Natural killer cell (primary cell): ENCODE results near the gene SCO1. TPM values are rescaled to one million over a fixed set of nuclear protein-coding genes. Genes with fewer than 3 reads are reported as not detected.
A peak's percentile ranks its signal among the peaks of the same experiment; 100 is the strongest.

Experiments used
- ATAC-seq, 3 donors: fragments of 150-1000 bp in 2 of 3; fragments of 200-7000 bp in 1 of 3; cut with Tn5 transposase; 1 replicate in 1 of 3; 2 replicates in 2 of 3; pipeline ENCODE4 v1.10.0; 2021; ENCODE audit warnings: mild to moderate bottlenecking in 2 of 3, moderate library complexity in 2 of 3
- DNase-seq, 2 donors: peaks; one replicate each; pipeline versions ENCODE4 v3.0.0 to v3.0.0-alpha.2; 2013 to 2021; ENCODE audit warnings: mixed read lengths in 1 of 2
- H3K27ac ChIP-seq: one replicate; pipeline ENCODE4 v1.5.1; 2013; ENCODE audit warnings: mild to moderate bottlenecking, low read length
- H3K27me3 ChIP-seq: one replicate; pipeline ENCODE4 v1.6.1; 2013; ENCODE audit warnings: low read length; ENCODE audit not compliant: control insufficient read depth, insufficient read depth
- H3K36me3 ChIP-seq: one replicate; pipeline ENCODE4 v1.6.1; 2013; ENCODE audit warnings: low read length; ENCODE audit not compliant: control insufficient read depth, insufficient read depth
- H3K4me1 ChIP-seq: one replicate; pipeline ENCODE4 v1.6.1; 2013; ENCODE audit warnings: low read length; ENCODE audit not compliant: control insufficient read depth, insufficient read depth
- H3K4me3 ChIP-seq: one replicate; pipeline ENCODE4 v1.5.1; 2013; ENCODE audit warnings: low read length
- H3K9me3 ChIP-seq: one replicate; pipeline ENCODE4 v1.6.1; 2013; ENCODE audit warnings: low read length; ENCODE audit not compliant: control insufficient read depth, insufficient read depth
- H3K27ac Mint-ChIP-seq, 2 donors: one replicate each; pipeline ENCODE4 v1.8.0; 2022; ENCODE audit warnings: mild to moderate bottlenecking in 2 of 2, mixed read lengths in 2 of 2, moderate library complexity in 1 of 2
- H3K27me3 Mint-ChIP-seq, 2 donors: one replicate each; pipeline ENCODE4 v1.8.0; 2022; ENCODE audit warnings: low read depth in 2 of 2, mixed read lengths in 2 of 2
- H3K36me3 Mint-ChIP-seq: one replicate; pipeline ENCODE4 v1.8.0; 2022; ENCODE audit warnings: mixed read lengths
- H3K4me1 Mint-ChIP-seq, 2 donors: one replicate each; pipeline ENCODE4 v1.8.0; 2022; ENCODE audit warnings: mixed read lengths in 2 of 2
- H3K4me3 Mint-ChIP-seq: one replicate; pipeline ENCODE4 v1.8.0; 2022; ENCODE audit warnings: mild to moderate bottlenecking, moderate library complexity, mixed read lengths
- H3K9me3 Mint-ChIP-seq, 2 donors: one replicate each; pipeline ENCODE4 v1.8.0; 2022; ENCODE audit warnings: mixed read lengths in 2 of 2
- WGBS: methylation state at CpG from one replicate; pipeline ENCODE4 v1.1.7; 2013; ENCODE audit warnings: missing lambda C conversion rate; ENCODE audit not compliant: insufficient coverage; 5-methylcytosine and 5-hydroxymethylcytosine counted together
- intact Hi-C: fragments of 100-400 bp; cut with micrococcal nuclease; formaldehyde crosslinking; loops from one replicate; pipeline ENCODE4 v1.14.2; 2022
- total RNA-seq, 4 donors: library from RNA; stranded (reverse); fragments of 120-200 nt in 1 of 4; gene quantifications; one replicate each; pipeline versions ENCODE4 v1.2.3 to v1.2.4, GENCODE V29; 2013 to 2022
- TF ChIP-seq, protein P1 (sequence below): fragments of 200-600 bp; IDR thresholded peaks from one replicate; pipeline ENCODE4 v1.8.0; 2022; ENCODE audit warnings: antibody characterized with exemption

The SCO1 gene
- total RNA-seq = 10 to 100 TPM; 13.4 to 22.9 (median 18.8) TPM
- 22.3 TPM for total RNA-seq (2013)

DNA sequence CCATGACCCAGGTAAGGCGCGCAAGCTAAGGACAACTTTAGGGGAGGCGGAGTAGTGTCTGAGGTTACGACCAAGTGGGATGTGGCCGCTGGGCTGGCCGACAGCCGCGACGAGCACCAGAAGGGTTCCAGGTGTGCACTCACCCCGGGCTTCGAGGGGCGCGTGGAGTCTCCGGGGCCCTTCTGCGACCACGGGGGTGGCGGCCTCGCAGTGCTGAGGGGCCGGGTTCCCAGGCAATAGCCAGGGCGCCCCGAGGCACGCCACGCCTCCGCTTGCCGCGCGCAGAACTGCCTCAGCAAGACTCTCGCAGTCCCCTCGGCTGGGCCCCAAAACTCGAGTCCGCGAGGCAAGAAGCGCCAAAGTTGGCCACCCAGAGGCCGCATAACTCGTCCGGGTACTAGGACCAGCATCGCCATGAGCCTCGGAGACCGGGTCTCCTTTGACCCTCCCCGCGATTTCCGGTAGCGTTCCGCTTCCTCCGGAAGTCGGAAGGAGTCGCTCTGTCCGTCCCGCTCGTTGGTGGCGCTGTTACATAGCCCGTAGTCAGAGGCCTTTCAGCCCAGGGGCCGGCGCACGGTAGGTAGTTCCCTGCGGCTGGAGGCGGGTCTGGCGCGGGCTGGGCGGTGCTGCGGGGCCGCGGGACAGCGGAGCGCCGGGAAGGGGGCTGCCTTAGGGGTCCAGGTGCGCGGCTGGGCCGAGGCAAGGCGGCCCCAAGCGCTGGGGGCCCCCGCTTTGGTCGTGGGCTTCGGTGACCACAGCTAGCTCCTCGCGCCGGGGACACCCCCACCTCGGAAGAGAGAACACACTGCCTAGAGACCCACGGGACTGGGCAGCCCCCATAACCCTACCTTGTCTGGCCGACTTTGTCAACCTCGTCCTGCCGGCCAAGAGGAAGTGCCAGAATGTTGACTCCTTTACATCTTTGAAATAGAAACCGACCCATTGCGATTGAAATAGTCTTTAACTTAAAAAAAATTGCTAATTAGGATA is at the start of gene SCO1, which contains the start of gene ADPRM:
Gene SCO1 (minus strand): TSS at position 442 of the 990 bp plus-strand sequence. CDS start 26 bp downstream, at position 416.
Gene ADPRM (plus strand): TSS at position 503 of the 990 bp plus-strand sequence. CDS start 7,333 bp downstream, outside the sequence.
- peak; percentile 92 to 99 (median 96) for ATAC-seq
- DNase-seq = peak; percentile 83 to 94
- Histone ChIP-seq H3K27me3 (no peaks in the 10 kb centered on the region), H3K4me3 (peak within 1 kb of the TSS; percentile 81), H3K9me3 (no peaks in the 10 kb centered on the region), H3K4me1 (peaks cover 24% of the 10 kb centered on the region), H3K27ac (peak within 1 kb of the TSS; percentile 83), H3K36me3 (peaks cover 24% of the 10 kb centered on the region)
- H3K9me3 Mint-ChIP-seq = no peaks in the 10 kb centered on the region
- H3K4me1 Mint-ChIP-seq = peaks cover 49 to 50% of the 10 kb centered on the region in 2 donors
- H3K36me3 Mint-ChIP-seq = peaks cover 10% of the 10 kb centered on the region
- H3K27ac Mint-ChIP-seq = peak within 1 kb of the TSS; percentile 93
- TF ChIP-seq, protein P1, sequence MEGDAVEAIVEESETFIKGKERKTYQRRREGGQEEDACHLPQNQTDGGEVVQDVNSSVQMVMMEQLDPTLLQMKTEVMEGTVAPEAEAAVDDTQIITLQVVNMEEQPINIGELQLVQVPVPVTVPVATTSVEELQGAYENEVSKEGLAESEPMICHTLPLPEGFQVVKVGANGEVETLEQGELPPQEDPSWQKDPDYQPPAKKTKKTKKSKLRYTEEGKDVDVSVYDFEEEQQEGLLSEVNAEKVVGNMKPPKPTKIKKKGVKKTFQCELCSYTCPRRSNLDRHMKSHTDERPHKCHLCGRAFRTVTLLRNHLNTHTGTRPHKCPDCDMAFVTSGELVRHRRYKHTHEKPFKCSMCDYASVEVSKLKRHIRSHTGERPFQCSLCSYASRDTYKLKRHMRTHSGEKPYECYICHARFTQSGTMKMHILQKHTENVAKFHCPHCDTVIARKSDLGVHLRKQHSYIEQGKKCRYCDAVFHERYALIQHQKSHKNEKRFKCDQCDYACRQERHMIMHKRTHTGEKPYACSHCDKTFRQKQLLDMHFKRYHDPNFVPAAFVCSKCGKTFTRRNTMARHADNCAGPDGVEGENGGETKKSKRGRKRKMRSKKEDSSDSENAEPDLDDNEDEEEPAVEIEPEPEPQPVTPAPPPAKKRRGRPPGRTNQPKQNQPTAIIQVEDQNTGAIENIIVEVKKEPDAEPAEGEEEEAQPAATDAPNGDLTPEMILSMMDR = peak; percentile 43
- under 1% methylated on average over 84 of the region's 84 CpGs for WGBS
- no peaks in the 10 kb centered on the region for H3K27me3 Mint-ChIP-seq
- intact Hi-C loops = no loop called here
- H3K4me3 Mint-ChIP-seq = peak within 1 kb of the TSS; percentile 98

DNA sequence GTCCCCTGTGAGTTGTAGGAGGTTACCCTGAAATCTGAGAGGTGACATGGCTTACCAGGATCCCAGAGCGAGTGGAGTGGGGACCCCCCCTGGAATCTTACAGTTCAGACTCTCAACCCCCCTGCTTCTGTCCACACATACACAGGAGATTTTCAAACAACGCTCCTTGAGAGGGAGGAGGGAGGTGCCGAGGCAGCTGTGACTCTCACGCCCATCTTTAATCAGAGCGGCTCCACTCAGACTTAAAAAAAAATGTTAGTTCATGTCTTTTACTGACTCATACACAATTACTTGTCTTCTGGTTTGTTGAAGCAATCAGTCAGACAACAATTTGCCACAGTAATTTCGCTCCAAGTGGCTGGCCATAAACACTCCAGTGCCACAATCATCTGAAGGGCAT is 47.9 kb upstream of the SCO1 start:
- peaks cover 0 to 5% of the 10 kb centered on the region in 2 donors for H3K4me1 Mint-ChIP-seq
- H3K4me3 ChIP-seq = no peak overlapping the region
- TF ChIP-seq, protein P1 = no peak
- H3K27me3 Mint-ChIP-seq = peaks cover 0 to 8% of the 10 kb centered on the region in 2 donors
- no peaks in the 10 kb centered on the region for H3K9me3 ChIP-seq
- H3K9me3 Mint-ChIP-seq = no peaks in the 10 kb centered on the region
- intact Hi-C loops = no loop called here
- no peak overlapping the region for H3K27ac Mint-ChIP-seq
- H3K36me3 Mint-ChIP-seq = no peaks in the 10 kb centered on the region
- WGBS = 89% methylated on average over 4 of the region's 6 CpGs
- H3K4me3 Mint-ChIP-seq = no peak overlapping the region
- DNase-seq (no peak), ATAC-seq (no peak)
- H3K36me3 ChIP-seq = no peaks in the 10 kb centered on the region
- H3K4me1 ChIP-seq = no peaks in the 10 kb centered on the region
- no peaks in the 10 kb centered on the region for H3K27me3 ChIP-seq
- H3K27ac ChIP-seq = no peak overlapping the region

DNA sequence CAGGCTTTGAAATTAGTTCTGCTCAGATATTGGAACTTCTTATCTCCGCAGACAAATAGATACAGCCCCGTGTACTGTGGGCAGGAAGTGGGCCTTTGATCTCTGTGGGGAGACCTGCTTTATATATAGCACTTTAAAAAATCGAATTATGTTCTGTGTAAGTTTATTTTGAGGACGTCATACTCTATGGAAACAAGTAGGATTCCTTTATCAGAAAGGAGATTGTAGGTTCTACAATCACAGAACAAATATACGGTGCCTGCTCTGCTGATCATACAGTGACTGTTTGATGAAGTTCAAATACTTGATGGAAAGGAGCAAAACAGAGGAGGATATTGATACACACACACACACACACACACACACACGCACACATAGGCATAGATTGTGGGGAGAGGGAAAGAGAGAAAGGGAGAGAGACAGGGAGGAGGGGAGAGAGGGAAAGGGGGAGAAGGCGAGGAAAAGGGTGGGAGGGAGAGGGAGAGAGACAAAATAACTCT is 47.2 kb upstream of the SCO1 start:
- H3K4me3 ChIP-seq = no peak overlapping the region
- no peak overlapping the region for H3K4me3 Mint-ChIP-seq
- no peaks in the 10 kb centered on the region for H3K9me3 Mint-ChIP-seq
- 34% methylated on average over 3 of the region's 7 CpGs for WGBS
- ATAC-seq (peak in 1 of 3 donors; percentile 47), DNase-seq (peak in 1 of 2 donors; percentile 60)
- no peak overlapping the region for H3K27ac ChIP-seq
- no peaks in the 10 kb centered on the region for H3K4me1 ChIP-seq
- H3K36me3 ChIP-seq = no peaks in the 10 kb centered on the region
- TF ChIP-seq, protein P1 = no peak
- peak overlapping the region in 1 of 2 donors; percentile 29 for H3K27ac Mint-ChIP-seq
- intact Hi-C loops = no loop called here
- H3K9me3 ChIP-seq = no peaks in the 10 kb centered on the region
- peaks cover 0 to 9% of the 10 kb centered on the region in 2 donors for H3K27me3 Mint-ChIP-seq
- peaks cover 0 to 5% of the 10 kb centered on the region in 2 donors for H3K4me1 Mint-ChIP-seq
- no peaks in the 10 kb centered on the region for H3K27me3 ChIP-seq
- no peaks in the 10 kb centered on the region for H3K36me3 Mint-ChIP-seq
